DND-41 (cell line): ENCODE measurements around the gene PVALEF.

Experiments used
- ATAC-seq: fragments of 200-7000 bp; cut with Tn5 transposase; 3 replicates; pipeline ENCODE4 v1.9.1; 2021; ENCODE audit warnings: low read depth; ENCODE audit not compliant: insufficient read depth
- DNase-seq: peaks from one replicate; pipeline ENCODE4 v3.0.0-alpha.2; 2020
- H2AFZ ChIP-seq: 2 replicates; pipeline ENCODE4 v1.6.0; 2012; ENCODE audit warnings: low read depth, low read length
- H3K27ac ChIP-seq: 2 replicates; pipeline ENCODE4 v1.5.1; 2012; ENCODE audit warnings: low read length, inconsistent platforms
- H3K27me3 ChIP-seq: fragments of 200-600 bp; sonication (generic); 2 replicates; pipeline ENCODE4 v1.6.0; 2012; ENCODE audit warnings: low read length, mild to moderate bottlenecking, inconsistent platforms; ENCODE audit not compliant: insufficient read depth, poor library complexity
- H3K36me3 ChIP-seq: 2 replicates; pipeline ENCODE4 v1.5.1; 2012; ENCODE audit warnings: low read length, inconsistent platforms; ENCODE audit not compliant: insufficient read depth
- H3K4me1 ChIP-seq: 2 replicates; pipeline ENCODE4 v1.5.1; 2012; ENCODE audit warnings: mild to moderate bottlenecking, low read length; ENCODE audit not compliant: insufficient read depth
- H3K4me2 ChIP-seq: 2 replicates; pipeline ENCODE4 v1.6.0; 2012; ENCODE audit warnings: mild to moderate bottlenecking, moderate library complexity, low read length, inconsistent platforms; ENCODE audit not compliant: insufficient read depth
- H3K4me3 ChIP-seq, 2 experiments: fragments of 200-600 bp in 1 of 2; shearing (Covaris generic) in 1 of 2; 2 replicates each; pipeline ENCODE4 v1.5.1; 2012 to 2016; ENCODE audit warnings: inconsistent platforms in 2 of 2, low read length in 2 of 2, mild to moderate bottlenecking in 2 of 2, low read depth in 1 of 2, moderate library complexity in 1 of 2
- H3K79me2 ChIP-seq: 2 replicates; pipeline ENCODE4 v1.6.0; 2012; ENCODE audit warnings: low read length, inconsistent platforms; ENCODE audit not compliant: insufficient read depth
- H3K9ac ChIP-seq: 2 replicates; pipeline ENCODE4 v1.6.0; 2012; ENCODE audit warnings: low read depth, mild to moderate bottlenecking, inconsistent platforms, low read length, moderate library complexity
- H3K9me3 ChIP-seq: 2 replicates; pipeline ENCODE4 v1.5.1; 2012; ENCODE audit warnings: low read length, moderate library complexity, mild to moderate bottlenecking, inconsistent platforms; ENCODE audit not compliant: insufficient read depth, severe bottlenecking
- H4K20me1 ChIP-seq: 2 replicates; pipeline ENCODE4 v1.6.0; 2012; ENCODE audit warnings: low read length; ENCODE audit not compliant: insufficient read depth
- CTCF ChIP-seq: IDR thresholded peaks from 2 replicates; pipeline ENCODE4 v1.5.1; 2012; ENCODE audit warnings: borderline replicate concordance, low read length, moderate library complexity, mild to moderate bottlenecking; ENCODE audit not compliant: poor library complexity, severe bottlenecking; ENCODE audit errors: extremely low read depth
- EZH2 ChIP-seq: IDR thresholded peaks from 3 replicates; pipeline ENCODE4 v1.6.1; 2012; ENCODE audit warnings: borderline replicate concordance, low read depth, mild to moderate bottlenecking, moderate library complexity, low read length, inconsistent platforms; ENCODE audit not compliant: severe bottlenecking

The PVALEF gene

DNA sequence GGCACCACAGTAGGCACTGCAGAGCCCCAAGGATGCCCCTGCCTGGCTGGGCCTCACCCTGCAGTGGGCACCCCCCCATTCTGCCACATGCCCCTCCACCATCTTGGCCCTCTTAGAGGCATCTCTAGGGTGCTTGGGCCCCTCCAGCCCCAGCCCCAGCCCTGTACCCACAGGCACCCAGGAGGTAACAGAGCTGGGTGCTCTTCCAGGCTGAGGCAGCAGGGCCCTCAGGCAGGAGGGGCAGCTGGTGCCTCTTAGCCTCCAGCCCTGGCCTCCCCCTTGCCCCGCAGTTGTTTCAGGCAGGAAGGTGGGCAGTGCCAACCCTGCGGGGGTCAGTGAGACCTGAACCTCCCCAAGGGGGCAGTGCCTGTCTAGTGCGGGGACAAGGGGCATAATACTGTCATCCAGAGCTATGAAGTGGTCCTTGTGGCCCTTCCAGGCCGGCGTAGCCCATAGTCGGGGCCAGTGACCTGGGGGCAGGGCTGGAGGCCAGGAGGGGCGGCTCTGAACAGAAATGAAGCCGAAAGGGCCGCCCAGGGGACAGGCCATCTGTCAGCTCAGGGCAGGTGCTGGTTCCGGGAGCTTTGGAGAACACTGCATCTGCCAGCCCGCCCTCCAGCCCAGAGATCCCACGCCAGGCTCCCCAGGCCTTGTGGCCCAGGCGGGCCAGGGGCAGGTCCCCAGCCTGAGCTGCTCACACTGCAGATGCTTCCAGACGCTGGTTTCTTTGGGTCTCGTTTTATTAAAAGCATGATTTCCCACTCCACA is 5.6 kb downstream of the PVALEF start:
- TF ChIP-seq CTCF (no peak), EZH2 (no peak)

DNA sequence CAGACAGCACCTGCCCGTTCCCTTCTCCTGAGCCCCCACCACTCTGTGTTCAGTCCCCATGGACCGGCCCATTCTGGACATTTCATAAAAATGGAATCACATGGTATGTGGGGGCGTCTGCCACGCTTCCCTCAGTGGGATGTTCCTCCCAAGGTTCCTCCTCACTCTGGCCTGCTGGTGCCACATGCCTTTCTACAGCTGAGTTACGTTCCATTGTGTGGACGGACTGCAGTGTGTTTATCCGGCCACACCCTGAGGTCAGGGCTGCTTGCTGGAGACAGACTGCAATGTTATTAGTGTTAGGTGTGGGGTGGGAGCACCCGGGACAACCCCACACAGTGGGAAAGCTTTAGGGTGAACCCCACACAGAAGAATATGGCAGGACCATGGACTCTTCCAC is 6.6 kb downstream of the PVALEF start:
- DNase-seq (no peak), ATAC-seq (no peak)
- no peaks in the 10 kb centered on the region for H3K9me3 ChIP-seq
- H3K9ac ChIP-seq = no peak overlapping the region
- no peaks in the 10 kb centered on the region for H3K4me1 ChIP-seq
- no peaks in the 10 kb centered on the region for H3K36me3 ChIP-seq
- TF ChIP-seq EZH2 (no peak), CTCF (no peak)
- H3K79me2 ChIP-seq = no peaks in the 10 kb centered on the region
- H2AFZ ChIP-seq = no peak overlapping the region
- H3K27ac ChIP-seq = no peak overlapping the region
- H3K4me2 ChIP-seq = no peak overlapping the region
- no peaks in the 10 kb centered on the region for H3K27me3 ChIP-seq
- no peak overlapping the region for H3K4me3 ChIP-seq
- no peaks in the 10 kb centered on the region for H4K20me1 ChIP-seq

More for the DNA sequence above, 5.6 kb downstream of the PVALEF start:
- H3K27me3 ChIP-seq = no peaks in the 10 kb centered on the region
- no peak overlapping the region for H2AFZ ChIP-seq
- H3K4me2 ChIP-seq = no peak overlapping the region
- ATAC-seq (0 out of 3 replicates have a peak, but pooled peaks have one; percentile 14), DNase-seq (no peak)
- no peaks in the 10 kb centered on the region for H3K79me2 ChIP-seq
- no peaks in the 10 kb centered on the region for H3K4me1 ChIP-seq
- H3K4me3 ChIP-seq = no peak overlapping the region
- H3K9me3 ChIP-seq = no peaks in the 10 kb centered on the region
- H3K9ac ChIP-seq = no peak overlapping the region
- H4K20me1 ChIP-seq = no peaks in the 10 kb centered on the region
- H3K27ac ChIP-seq = no peak overlapping the region
- no peaks in the 10 kb centered on the region for H3K36me3 ChIP-seq

DNA sequence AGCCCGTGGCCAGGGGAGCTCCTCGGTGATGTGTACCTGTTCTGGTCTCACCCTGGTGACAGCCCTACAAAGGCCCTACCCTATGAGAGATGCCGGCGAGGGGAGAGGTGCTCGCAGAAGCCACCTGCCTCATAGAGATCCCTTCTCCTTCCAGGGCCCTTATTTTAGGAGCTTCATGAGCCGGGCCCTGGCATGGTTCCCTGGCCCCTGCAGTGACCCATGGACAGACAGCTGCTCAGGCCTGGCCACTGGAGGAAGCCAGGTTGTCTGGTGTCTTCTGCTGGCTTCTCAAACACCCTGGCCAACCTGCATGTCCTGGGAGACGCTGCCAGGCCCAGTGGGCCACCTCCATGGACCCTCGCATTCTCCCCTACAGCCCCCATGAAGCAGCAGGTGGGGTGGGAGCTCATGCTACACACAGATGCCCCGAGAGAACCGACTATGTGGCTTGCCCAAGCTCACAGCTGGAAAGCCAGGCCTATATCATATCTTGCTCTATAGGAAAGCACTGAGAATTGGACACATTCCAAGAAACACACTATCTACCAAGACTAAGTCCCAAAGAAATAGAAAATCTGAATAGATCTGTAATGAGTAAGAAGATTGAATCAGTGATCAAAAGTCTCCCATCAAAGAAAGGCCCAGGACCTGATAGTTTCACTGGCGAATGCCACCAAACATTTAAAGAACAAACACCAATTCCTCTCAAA is 7.9 kb downstream of the PVALEF start:
- Histone ChIP-seq H3K9me3 (no peaks in the 10 kb centered on the region), H3K9ac (no peak overlapping the region), H3K79me2 (no peaks in the 10 kb centered on the region), H3K4me2 (no peak overlapping the region), H4K20me1 (no peaks in the 10 kb centered on the region; the same call in 1 of the 2 replicates), H3K27me3 (no peaks in the 10 kb centered on the region), H3K36me3 (no peaks in the 10 kb centered on the region), H2AFZ (no peak overlapping the region), H3K27ac (no peak overlapping the region), H3K4me1 (no peaks in the 10 kb centered on the region), H3K4me3 (no peak overlapping the region)
- ATAC-seq (no peak), DNase-seq (no peak)
- TF ChIP-seq CTCF (no peak), EZH2 (no peak)
